HCT116 (cell line): ENCODE results near the gene MATN3. TPM values are rescaled to one million over a fixed set of nuclear protein-coding genes. Genes with fewer than 3 reads are reported as not detected.

Source experiments
- ATAC-seq: fragments of 200-7000 bp; cut with Tn5 transposase; 2 replicates; pipeline ENCODE4 v1.9.1; 2020; ENCODE audit warnings: mild to moderate bottlenecking, moderate library complexity
- BruUV-seq: library from RNA; stranded (reverse); fragments of 400-500 nt; replicated peaks from 2 replicates; lab custom pipeline; 2021; lab: Mats Ljungman, UMichigan
- CTCF ChIA-PET: fragments of 300-600 bp; sonication (Branson Sonifier 250); formaldehyde crosslinking; loops from one replicate; lab custom pipeline; 2021; ENCODE audit warnings: antibody characterized with exemption; lab: Charles Lee
- POLR2A ChIA-PET: fragments of 300-600, 350-600 bp; sonication (Branson Sonifier 250); formaldehyde crosslinking; loops from one replicate; lab custom pipeline; 2021; ENCODE audit warnings: antibody characterized with exemption; lab: Charles Lee
- RAD21 ChIA-PET, 2 experiments: fragments of 300-600 bp; sonication (Branson Sonifier 250); formaldehyde crosslinking; loops; one replicate each; lab custom pipeline; 2023; ENCODE audit warnings: low total read pairs in 2 of 2; ENCODE audit not compliant: uncharacterized antibody in 2 of 2, unreplicated experiment in 2 of 2, low non-redundant PET in 1 of 2; lab: Charles Lee
- DNase-seq: peaks from one replicate; pipeline ENCODE4 v3.0.0-alpha.2; 2010; ENCODE audit warnings: low read depth, low spot score
- H2AFZ ChIP-seq: fragments of 200-600 bp; shearing (Covaris generic), sonication (generic); 2 replicates; pipeline ENCODE4 v1.6.1; 2017; ENCODE audit warnings: low read depth, mixed run types, mixed read lengths, antibody characterized with exemption, low read length; ENCODE audit not compliant: poor library complexity, severe bottlenecking
- H3K27ac ChIP-seq: 2 replicates; pipeline ENCODE4 v1.5.1; 2012; ENCODE audit warnings: low read depth, low read length
- H3K27me3 ChIP-seq: fragments of 200-600 bp; sonication (generic); 2 replicates; pipeline ENCODE4 v1.6.1; 2016; ENCODE audit warnings: mixed run types, low read length, mixed read lengths; ENCODE audit not compliant: insufficient read depth
- H3K36me3 ChIP-seq, 2 experiments: fragments of 200-500 bp in 1 of 2; fragments of 200-600 bp in 1 of 2; sonication (Bioruptor generic) in 1 of 2; sonication (generic) in 1 of 2; 2 replicates each; pipeline versions ENCODE4 v1.5.1 to v1.6.1; 2014 to 2016; ENCODE audit warnings: low read length in 2 of 2, inconsistent platforms in 1 of 2, mixed read lengths in 1 of 2, mixed run types in 1 of 2; ENCODE audit not compliant: insufficient read depth in 2 of 2, control insufficient read depth in 1 of 2
- H3K4me1 ChIP-seq, 2 experiments: fragments of 200-600 bp in 1 of 2; sonication (generic) in 1 of 2; 2 replicates each; pipeline versions ENCODE4 v1.5.1 to v1.6.1; 2012 to 2017; ENCODE audit warnings: low read length in 2 of 2, inconsistent platforms in 1 of 2, mild to moderate bottlenecking in 1 of 2, mixed read lengths in 1 of 2, mixed run types in 1 of 2, moderate library complexity in 1 of 2; ENCODE audit not compliant: insufficient read depth in 2 of 2, control insufficient read depth in 1 of 2
- H3K4me2 ChIP-seq: fragments of 200-600 bp; sonication (generic); 2 replicates; pipeline ENCODE4 v1.6.1; 2017; ENCODE audit warnings: mixed run types, low read length, mixed read lengths
- H3K4me3 ChIP-seq, 2 experiments: fragments of 200-600 bp in 1 of 2; sonication (generic) in 1 of 2; replicated peaks in 1 of 2; 2 replicates each; pipeline ENCODE4 v1.5.1; 2011 to 2016; ENCODE audit warnings: low read length in 2 of 2, control low read depth in 1 of 2, low read depth in 1 of 2, mild to moderate bottlenecking in 1 of 2, mixed read lengths in 1 of 2, mixed run types in 1 of 2
- H3K79me2 ChIP-seq: fragments of 200-600 bp; sonication (generic); 2 replicates; pipeline ENCODE4 v1.6.1; 2017; ENCODE audit warnings: mild to moderate bottlenecking, mixed run types, low read length, moderate library complexity, mixed read lengths; ENCODE audit not compliant: insufficient read depth
- H3K9ac ChIP-seq: fragments of 200-600 bp; sonication (generic); 2 replicates; pipeline ENCODE4 v1.6.1; 2016; ENCODE audit warnings: low read length, mixed read lengths
- H3K9me2 ChIP-seq: fragments of 200-600 bp; sonication (generic), shearing (Covaris generic); 2 replicates; pipeline ENCODE4 v1.6.1; 2017; ENCODE audit warnings: mixed run types, mild to moderate bottlenecking, moderate library complexity; ENCODE audit not compliant: insufficient read depth
- H3K9me3 ChIP-seq, 2 experiments: fragments of 200-500 bp in 1 of 2; fragments of 200-600 bp in 1 of 2; sonication (Bioruptor generic) in 1 of 2; sonication (generic) in 1 of 2; 2 replicates each; pipeline ENCODE4 v1.6.1; 2014 to 2017; ENCODE audit warnings: low read length in 2 of 2, mixed read lengths in 2 of 2, inconsistent platforms in 1 of 2, low read depth in 1 of 2, mild to moderate bottlenecking in 1 of 2, mixed run types in 1 of 2, moderate library complexity in 1 of 2; ENCODE audit not compliant: control insufficient read depth in 1 of 2, insufficient read depth in 1 of 2
- H4K20me1 ChIP-seq: fragments of 200-600 bp; sonication (generic), shearing (Covaris generic); 2 replicates; pipeline ENCODE4 v1.6.1; 2017; ENCODE audit warnings: mixed run types, mild to moderate bottlenecking, moderate library complexity; ENCODE audit not compliant: insufficient read depth
- CEBPB ChIP-seq: IDR thresholded peaks from 2 replicates; pipeline ENCODE4 v1.6.1; 2012; ENCODE audit warnings: low read depth
- EGR1 ChIP-seq: IDR thresholded peaks from 2 replicates; pipeline ENCODE4 v1.6.1; 2012; ENCODE audit warnings: low read depth
- EZH2 ChIP-seq: fragments of 200-600 bp; sonication (generic); IDR thresholded peaks from 2 replicates; pipeline ENCODE4 v1.6.1; 2017; ENCODE audit warnings: antibody characterized with exemption, mixed run types
- FOSL1 ChIP-seq: IDR thresholded peaks from 2 replicates; pipeline ENCODE4 v1.6.1; 2012; ENCODE audit warnings: low read depth
- YY1 ChIP-seq: IDR thresholded peaks from 2 replicates; pipeline ENCODE4 v1.6.1; 2011; ENCODE audit warnings: low read length, low read depth, moderate library complexity, mild to moderate bottlenecking; ENCODE audit not compliant: insufficient replicate concordance; ENCODE audit errors: extremely low read depth
- intact Hi-C: fragments of 100-400 bp; cut with micrococcal nuclease; formaldehyde crosslinking; loops from 2 replicates; pipeline ENCODE4 v1.10.0; 2022
- total RNA-seq: library from RNA; stranded (reverse); gene quantifications from one replicate; pipeline ENCODE4 v1.2.1, GENCODE V29; 2021; ENCODE audit not compliant: unreplicated experiment
- TF ChIP-seq, protein P1 (sequence below), 3 experiments: fragments of 200-600 bp in 1 of 3; sonication (generic) in 1 of 3; IDR thresholded peaks in 2 of 3; conservative IDR thresholded peaks in 1 of 3; 2 replicates each; pipeline ENCODE4 v1.5.1; 2012 to 2017; ENCODE audit warnings: low read depth in 2 of 3, low read length in 2 of 3, antibody characterized with exemption in 1 of 3, borderline replicate concordance in 1 of 3, control low read depth in 1 of 3, mild to moderate bottlenecking in 1 of 3, mixed read lengths in 1 of 3, mixed run types in 1 of 3, moderate library complexity in 1 of 3; ENCODE audit not compliant: insufficient read depth in 1 of 3

Gene MATN3
- total RNA-seq, 1 experiment from 2014 or later = not detected

DNA sequence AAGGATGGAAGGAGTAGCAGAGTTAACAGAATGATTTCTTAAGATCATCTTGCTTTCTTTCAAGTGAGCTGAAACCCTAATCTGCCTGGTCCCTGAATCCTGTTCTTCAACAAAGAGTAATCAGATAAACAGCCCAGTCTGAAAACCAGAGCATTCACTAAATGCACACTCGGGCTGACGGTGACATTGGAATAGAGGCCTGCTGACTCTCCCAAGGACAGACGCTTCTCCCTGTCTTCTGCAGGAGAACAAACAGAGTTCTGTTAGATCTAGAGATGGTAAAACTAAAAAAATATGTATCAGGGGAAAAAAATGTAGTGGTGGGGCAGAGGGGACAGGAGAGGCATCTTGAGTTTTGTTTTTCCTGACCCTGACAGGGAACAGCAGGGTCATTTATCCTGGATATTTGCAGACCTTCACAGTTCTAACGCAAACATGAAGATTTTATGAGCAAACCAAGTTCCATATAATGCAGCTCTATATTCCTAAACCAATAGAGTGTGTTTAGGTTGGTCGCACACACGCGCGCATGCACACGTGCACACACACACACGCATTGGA is 7.3 kb downstream of the MATN3 start (continued):
- TF ChIP-seq, protein P1, sequence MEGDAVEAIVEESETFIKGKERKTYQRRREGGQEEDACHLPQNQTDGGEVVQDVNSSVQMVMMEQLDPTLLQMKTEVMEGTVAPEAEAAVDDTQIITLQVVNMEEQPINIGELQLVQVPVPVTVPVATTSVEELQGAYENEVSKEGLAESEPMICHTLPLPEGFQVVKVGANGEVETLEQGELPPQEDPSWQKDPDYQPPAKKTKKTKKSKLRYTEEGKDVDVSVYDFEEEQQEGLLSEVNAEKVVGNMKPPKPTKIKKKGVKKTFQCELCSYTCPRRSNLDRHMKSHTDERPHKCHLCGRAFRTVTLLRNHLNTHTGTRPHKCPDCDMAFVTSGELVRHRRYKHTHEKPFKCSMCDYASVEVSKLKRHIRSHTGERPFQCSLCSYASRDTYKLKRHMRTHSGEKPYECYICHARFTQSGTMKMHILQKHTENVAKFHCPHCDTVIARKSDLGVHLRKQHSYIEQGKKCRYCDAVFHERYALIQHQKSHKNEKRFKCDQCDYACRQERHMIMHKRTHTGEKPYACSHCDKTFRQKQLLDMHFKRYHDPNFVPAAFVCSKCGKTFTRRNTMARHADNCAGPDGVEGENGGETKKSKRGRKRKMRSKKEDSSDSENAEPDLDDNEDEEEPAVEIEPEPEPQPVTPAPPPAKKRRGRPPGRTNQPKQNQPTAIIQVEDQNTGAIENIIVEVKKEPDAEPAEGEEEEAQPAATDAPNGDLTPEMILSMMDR (IDR thresholded peaks at IDR 0.05 in 2 of 3, conservative IDR thresholded peaks at IDR 0.05 in 1 of 3; ENCODE audit: borderline replicate concordance in 1 of 3, insufficient read depth in 1 of 3, low read depth in 2 of 3, low read length in 2 of 3) = no peak
- no peak for TF ChIP-seq YY1
- TF ChIP-seq, all 23 proteins: peak for 0

- H2AFZ ChIP-seq = no peak overlapping the region
- POLR2A ChIA-PET = no interaction called here
- ATAC-seq (no peak), DNase-seq (no peak)
- H3K36me3 ChIP-seq = no peaks in the 10 kb centered on the region
- RAD21 ChIA-PET = no interaction called here
- no peaks in the 10 kb centered on the region for H3K9me2 ChIP-seq
- H4K20me1 ChIP-seq = no peaks in the 10 kb centered on the region
- intact Hi-C loops = no loop called here
- no peak overlapping the region for H3K9ac ChIP-seq
- H3K27me3 ChIP-seq = no peaks in the 10 kb centered on the region
- H3K27ac ChIP-seq = no peak overlapping the region
- BruUV-seq = no TSS peak
- no peaks in the 10 kb centered on the region for H3K9me3 ChIP-seq
- CTCF ChIA-PET = interaction anchor here (1.8 kb wide), 1 partner anchor 14 kb away, joined by 9 read pairs; no protein-coding TSS in a partner anchor
- TF ChIP-seq FOSL1 = 0 out of 2 replicates have a peak, but pooled peaks have one; percentile 16
- TF ChIP-seq EZH2 = no peak
- TF ChIP-seq CEBPB = no peak
- no peak for TF ChIP-seq EGR1
- no peak overlapping the region for H3K4me2 ChIP-seq
- no peak overlapping the region for H3K4me3 ChIP-seq
- no peaks in the 10 kb centered on the region for H3K79me2 ChIP-seq
- no peaks in the 10 kb centered on the region for H3K4me1 ChIP-seq
Measured at GRCh38 chr2:20001361-20001863, 11.1 kb downstream of the MATN3 start.
